Natural killer cell (primary cell): ENCODE data around the gene TPX2. TPM values are rescaled to one million over a fixed set of nuclear protein-coding genes. Genes with fewer than 3 reads are reported as not detected.

Source experiments
- ATAC-seq, 3 donors: fragments of 150-1000 bp in 2 of 3; fragments of 200-7000 bp in 1 of 3; cut with Tn5 transposase; 1 replicate in 1 of 3; 2 replicates in 2 of 3; pipeline ENCODE4 v1.10.0; 2021; ENCODE audit warnings: mild to moderate bottlenecking in 2 of 3, moderate library complexity in 2 of 3
- DNase-seq, 2 donors: peaks; one replicate each; pipeline versions ENCODE4 v3.0.0 to v3.0.0-alpha.2; 2013 to 2021; ENCODE audit warnings: mixed read lengths in 1 of 2
- H3K27ac ChIP-seq: one replicate; pipeline ENCODE4 v1.5.1; 2013; ENCODE audit warnings: mild to moderate bottlenecking, low read length
- H3K27me3 ChIP-seq: one replicate; pipeline ENCODE4 v1.6.1; 2013; ENCODE audit warnings: low read length; ENCODE audit not compliant: control insufficient read depth, insufficient read depth
- H3K36me3 ChIP-seq: one replicate; pipeline ENCODE4 v1.6.1; 2013; ENCODE audit warnings: low read length; ENCODE audit not compliant: control insufficient read depth, insufficient read depth
- H3K4me1 ChIP-seq: one replicate; pipeline ENCODE4 v1.6.1; 2013; ENCODE audit warnings: low read length; ENCODE audit not compliant: control insufficient read depth, insufficient read depth
- H3K4me3 ChIP-seq: one replicate; pipeline ENCODE4 v1.5.1; 2013; ENCODE audit warnings: low read length
- H3K9me3 ChIP-seq: one replicate; pipeline ENCODE4 v1.6.1; 2013; ENCODE audit warnings: low read length; ENCODE audit not compliant: control insufficient read depth, insufficient read depth
- H3K27ac Mint-ChIP-seq, 2 donors: one replicate each; pipeline ENCODE4 v1.8.0; 2022; ENCODE audit warnings: mild to moderate bottlenecking in 2 of 2, mixed read lengths in 2 of 2, moderate library complexity in 1 of 2
- H3K27me3 Mint-ChIP-seq, 2 donors: one replicate each; pipeline ENCODE4 v1.8.0; 2022; ENCODE audit warnings: low read depth in 2 of 2, mixed read lengths in 2 of 2
- H3K36me3 Mint-ChIP-seq: one replicate; pipeline ENCODE4 v1.8.0; 2022; ENCODE audit warnings: mixed read lengths
- H3K4me1 Mint-ChIP-seq, 2 donors: one replicate each; pipeline ENCODE4 v1.8.0; 2022; ENCODE audit warnings: mixed read lengths in 2 of 2
- H3K4me3 Mint-ChIP-seq: one replicate; pipeline ENCODE4 v1.8.0; 2022; ENCODE audit warnings: mild to moderate bottlenecking, moderate library complexity, mixed read lengths
- H3K9me3 Mint-ChIP-seq, 2 donors: one replicate each; pipeline ENCODE4 v1.8.0; 2022; ENCODE audit warnings: mixed read lengths in 2 of 2
- WGBS: methylation state at CpG from one replicate; pipeline ENCODE4 v1.1.7; 2013; ENCODE audit warnings: missing lambda C conversion rate; ENCODE audit not compliant: insufficient coverage; 5-methylcytosine and 5-hydroxymethylcytosine counted together
- intact Hi-C: fragments of 100-400 bp; cut with micrococcal nuclease; formaldehyde crosslinking; loops from one replicate; pipeline ENCODE4 v1.14.2; 2022
- total RNA-seq, 4 donors: library from RNA; stranded (reverse); fragments of 120-200 nt in 1 of 4; gene quantifications; one replicate each; pipeline versions ENCODE4 v1.2.3 to v1.2.4, GENCODE V29; 2013 to 2022
- TF ChIP-seq, protein P1 (sequence below): fragments of 200-600 bp; IDR thresholded peaks from one replicate; pipeline ENCODE4 v1.8.0; 2022; ENCODE audit warnings: antibody characterized with exemption

TPX2 gene
- total RNA-seq, 3 donors from 2014 or later (not counting 1 experiment from before 2014, with no cell fraction given): 2.2 to 4.2 (median 2.2) TPM

DNA sequence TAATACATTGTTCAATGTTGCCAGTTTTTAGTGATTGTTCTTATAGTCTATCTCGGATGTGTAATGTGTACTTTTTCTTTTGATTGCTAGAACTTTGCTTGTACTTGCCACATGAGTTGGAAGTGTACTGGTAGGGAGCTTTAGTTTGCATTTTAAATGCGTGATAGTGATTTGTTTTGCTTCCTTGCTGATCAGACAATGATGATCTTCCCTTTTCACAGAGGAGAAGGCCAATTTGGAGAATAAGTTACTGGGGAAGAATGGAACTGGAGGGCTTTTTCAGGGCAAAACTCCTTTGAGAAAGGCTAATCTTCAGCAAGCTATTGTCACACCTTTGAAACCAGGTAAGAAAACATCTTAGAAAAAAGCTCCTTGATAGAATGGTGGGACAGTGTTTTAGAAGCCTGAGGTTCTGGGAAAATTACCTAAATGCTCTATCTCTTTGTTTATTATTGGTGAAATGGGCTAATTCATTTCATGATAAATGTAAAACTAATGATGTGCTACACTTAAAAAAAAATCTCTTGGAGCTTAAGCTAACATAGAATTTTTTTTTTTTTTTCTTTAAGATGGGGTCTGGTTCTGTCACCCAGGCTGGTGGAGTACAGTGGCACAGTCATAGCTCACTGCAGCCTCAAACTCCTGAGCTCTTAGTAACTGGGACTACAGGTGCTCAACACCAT is 20.9 kb downstream of the TPX2 start:
- Mint-ChIP-seq H3K27me3 (no peaks in the 10 kb centered on the region), H3K4me3 (no peak overlapping the region), H3K27ac (no peak overlapping the region), H3K9me3 (no peaks in the 10 kb centered on the region), H3K36me3 (no peaks in the 10 kb centered on the region), H3K4me1 (no peaks in the 10 kb centered on the region)
- ATAC-seq (no peak), DNase-seq (no peak)
- WGBS: 100% methylated on average over 2 of the region's 2 CpGs
- TF ChIP-seq, protein P1, sequence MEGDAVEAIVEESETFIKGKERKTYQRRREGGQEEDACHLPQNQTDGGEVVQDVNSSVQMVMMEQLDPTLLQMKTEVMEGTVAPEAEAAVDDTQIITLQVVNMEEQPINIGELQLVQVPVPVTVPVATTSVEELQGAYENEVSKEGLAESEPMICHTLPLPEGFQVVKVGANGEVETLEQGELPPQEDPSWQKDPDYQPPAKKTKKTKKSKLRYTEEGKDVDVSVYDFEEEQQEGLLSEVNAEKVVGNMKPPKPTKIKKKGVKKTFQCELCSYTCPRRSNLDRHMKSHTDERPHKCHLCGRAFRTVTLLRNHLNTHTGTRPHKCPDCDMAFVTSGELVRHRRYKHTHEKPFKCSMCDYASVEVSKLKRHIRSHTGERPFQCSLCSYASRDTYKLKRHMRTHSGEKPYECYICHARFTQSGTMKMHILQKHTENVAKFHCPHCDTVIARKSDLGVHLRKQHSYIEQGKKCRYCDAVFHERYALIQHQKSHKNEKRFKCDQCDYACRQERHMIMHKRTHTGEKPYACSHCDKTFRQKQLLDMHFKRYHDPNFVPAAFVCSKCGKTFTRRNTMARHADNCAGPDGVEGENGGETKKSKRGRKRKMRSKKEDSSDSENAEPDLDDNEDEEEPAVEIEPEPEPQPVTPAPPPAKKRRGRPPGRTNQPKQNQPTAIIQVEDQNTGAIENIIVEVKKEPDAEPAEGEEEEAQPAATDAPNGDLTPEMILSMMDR: no peak
- Histone ChIP-seq H3K27me3 (no peaks in the 10 kb centered on the region), H3K36me3 (no peaks in the 10 kb centered on the region), H3K4me1 (no peaks in the 10 kb centered on the region), H3K4me3 (no peak overlapping the region), H3K27ac (no peak overlapping the region), H3K9me3 (no peaks in the 10 kb centered on the region)
- intact Hi-C loops: no loop called here

DNA sequence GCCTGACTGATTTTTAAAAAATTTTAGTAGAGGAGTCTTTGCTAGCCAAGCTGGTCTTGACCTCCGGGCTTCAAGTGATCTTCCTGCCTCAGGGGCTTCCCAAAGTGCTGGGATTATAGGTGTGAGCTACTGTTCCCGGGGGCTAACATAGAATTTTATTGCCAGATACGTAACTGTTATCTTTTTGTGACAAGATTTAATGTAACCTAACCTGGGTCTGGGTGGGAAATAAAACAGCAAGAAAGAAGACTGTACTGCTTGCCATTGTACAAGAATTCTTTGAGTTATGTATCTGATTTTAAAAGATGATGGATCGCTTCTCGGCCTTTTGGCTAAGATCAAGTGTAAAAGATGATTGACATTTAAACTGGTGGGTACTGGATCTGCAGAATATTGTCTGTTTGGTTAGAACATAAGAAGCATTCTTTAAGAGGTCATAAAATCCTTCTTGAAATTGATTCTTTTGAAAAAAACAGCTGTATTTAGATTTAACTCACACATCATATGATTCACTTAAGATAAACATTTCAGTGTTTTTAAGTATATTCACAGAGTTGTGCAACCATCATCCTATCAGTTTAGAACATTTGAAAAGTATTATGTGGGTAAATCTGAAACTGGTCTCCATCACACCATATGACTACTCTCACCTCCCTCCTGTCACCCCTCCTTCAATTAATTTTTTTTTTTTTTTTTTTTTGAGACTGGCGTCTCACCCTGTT is 21.6 kb downstream of the TPX2 start:
- no peak overlapping the region for H3K27ac ChIP-seq
- ATAC-seq: no peak
- 98% methylated on average over 6 of the region's 6 CpGs for WGBS
- Mint-ChIP-seq H3K36me3 (no peaks in the 10 kb centered on the region), H3K27me3 (no peaks in the 10 kb centered on the region), H3K27ac (no peak overlapping the region), H3K4me3 (no peak overlapping the region), H3K9me3 (no peaks in the 10 kb centered on the region), H3K4me1 (no peaks in the 10 kb centered on the region)
- intact Hi-C loops: no loop called here
- DNase-seq: no peak
- H3K4me3 ChIP-seq: no peak overlapping the region
- TF ChIP-seq, protein P1: no peak
- H3K27me3 ChIP-seq: no peaks in the 10 kb centered on the region
- H3K9me3 ChIP-seq: no peaks in the 10 kb centered on the region
- no peaks in the 10 kb centered on the region for H3K4me1 ChIP-seq
- H3K36me3 ChIP-seq: no peaks in the 10 kb centered on the region

DNA sequence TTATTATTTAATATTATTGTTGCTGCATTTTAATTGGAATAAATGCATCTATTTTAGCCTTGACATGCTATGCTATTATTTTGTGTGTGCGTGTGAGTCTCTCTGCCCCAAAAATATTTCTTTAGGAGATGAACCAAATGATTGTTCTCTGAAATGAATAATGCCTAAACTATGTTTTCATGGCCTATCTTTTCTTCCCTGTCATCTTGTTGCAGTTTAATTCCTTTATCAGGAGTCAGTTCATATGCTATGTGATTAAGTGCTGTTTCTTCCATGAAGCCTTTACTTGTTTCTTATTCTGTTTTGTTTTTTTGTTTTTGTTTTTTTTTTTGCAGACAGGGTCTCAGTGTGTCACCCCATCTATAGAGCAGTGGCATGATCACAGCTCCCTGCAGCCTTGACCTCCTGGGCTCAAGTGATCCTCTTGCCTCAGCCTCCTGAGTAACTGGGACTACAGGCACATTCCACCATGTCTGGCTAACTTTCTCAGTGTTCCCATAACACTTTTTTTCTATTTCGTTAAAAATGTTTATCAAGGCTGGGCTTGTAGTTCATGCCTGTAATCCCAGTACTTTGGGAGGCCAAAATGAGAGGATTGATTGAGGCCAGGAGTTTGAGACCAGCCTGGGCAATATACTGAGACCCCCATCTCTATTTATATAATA is 25.7 kb downstream of the TPX2 start:
- no peaks in the 10 kb centered on the region for H3K9me3 Mint-ChIP-seq
- Histone ChIP-seq H3K9me3 (no peaks in the 10 kb centered on the region), H3K4me1 (no peaks in the 10 kb centered on the region), H3K36me3 (no peaks in the 10 kb centered on the region), H3K27ac (no peak overlapping the region), H3K4me3 (no peak overlapping the region), H3K27me3 (no peaks in the 10 kb centered on the region)
- intact Hi-C loops: no loop called here
- no peaks in the 10 kb centered on the region for H3K36me3 Mint-ChIP-seq
- WGBS: 100% methylated on average over 1 of the region's 2 CpGs
- no peak overlapping the region for H3K27ac Mint-ChIP-seq
- ATAC-seq (no peak), DNase-seq (no peak)
- no peak overlapping the region for H3K4me3 Mint-ChIP-seq
- TF ChIP-seq, protein P1: no peak
- H3K27me3 Mint-ChIP-seq: no peaks in the 10 kb centered on the region
- H3K4me1 Mint-ChIP-seq: peaks cover under 1 to 2% of the 10 kb centered on the region in 2 donors
